H9 (cell line): ENCODE data around the gene CFDP1. TPM values are rescaled to one million over a fixed set of nuclear protein-coding genes. Genes with fewer than 3 reads are reported as not detected.
"Not testable (repeated sequence)": the region's sequence is repeated elsewhere in the genome, so short reads cannot be mapped to it uniquely, and the experiment has no call there.

Experiments used
- DNase-seq: peaks from one replicate; pipeline ENCODE4 v3.0.0-alpha.2; 2017
- H2AFZ ChIP-seq: one replicate; pipeline ENCODE4 v1.6.1; 2013; ENCODE audit warnings: mild to moderate bottlenecking, low read length, control low read depth, moderate library complexity
- H2AK5ac ChIP-seq: 2 replicates; pipeline ENCODE4 v1.6.1; 2013; ENCODE audit warnings: low read length, control low read depth, mixed read lengths; ENCODE audit not compliant: insufficient read length
- H2BK120ac ChIP-seq: one replicate; pipeline ENCODE4 v1.6.1; 2013; ENCODE audit warnings: low read depth, mild to moderate bottlenecking, low read length, control low read depth, inconsistent platforms; ENCODE audit not compliant: poor library complexity, severe bottlenecking
- H2BK12ac ChIP-seq: 2 replicates; pipeline ENCODE4 v1.6.1; 2013; ENCODE audit warnings: low read length, control low read depth, mixed read lengths, low read depth; ENCODE audit not compliant: insufficient read length
- H2BK15ac ChIP-seq: 2 replicates; pipeline ENCODE4 v1.6.1; 2013; ENCODE audit warnings: low read depth, low read length, control low read depth
- H2BK20ac ChIP-seq: one replicate; pipeline ENCODE4 v1.6.1; 2013; ENCODE audit warnings: low read depth, mild to moderate bottlenecking, low read length, control low read depth, inconsistent platforms; ENCODE audit not compliant: poor library complexity, severe bottlenecking
- H2BK5ac ChIP-seq: 2 replicates; pipeline ENCODE4 v1.6.1; 2013; ENCODE audit warnings: low read length, control low read depth, mixed read lengths; ENCODE audit not compliant: insufficient read length
- H3K14ac ChIP-seq: 2 replicates; pipeline ENCODE4 v1.6.1; 2013; ENCODE audit warnings: low read length, control low read depth; ENCODE audit not compliant: insufficient read depth
- H3K18ac ChIP-seq: 2 replicates; pipeline ENCODE4 v1.6.1; 2013; ENCODE audit warnings: low read depth, mild to moderate bottlenecking, mixed read lengths, low read length, control low read depth; ENCODE audit not compliant: insufficient read length
- H3K23ac ChIP-seq: 2 replicates; pipeline ENCODE4 v1.6.1; 2013; ENCODE audit warnings: low read length, control low read depth, mixed read lengths, low read depth; ENCODE audit not compliant: insufficient read length
- H3K23me2 ChIP-seq: 2 replicates; pipeline ENCODE4 v1.6.1; 2013; ENCODE audit warnings: low read depth, mild to moderate bottlenecking, mixed read lengths, low read length, control low read depth; ENCODE audit not compliant: insufficient read length, poor library complexity, severe bottlenecking
- H3K27ac ChIP-seq: 2 replicates; pipeline ENCODE4 v1.5.1; 2013; ENCODE audit warnings: low read length, control low read depth, mixed read lengths, low read depth; ENCODE audit not compliant: insufficient read length
- H3K27me3 ChIP-seq: 2 replicates; pipeline ENCODE4 v1.6.1; 2013; ENCODE audit warnings: low read length, control low read depth, inconsistent platforms; ENCODE audit not compliant: insufficient read depth
- H3K4ac ChIP-seq: 2 replicates; pipeline ENCODE4 v1.6.1; 2013; ENCODE audit warnings: low read depth, mild to moderate bottlenecking, control low read depth, inconsistent platforms, low read length, moderate library complexity
- H3K4me1 ChIP-seq: 2 replicates; pipeline ENCODE4 v1.6.1; 2013; ENCODE audit warnings: low read length, control low read depth, inconsistent platforms; ENCODE audit not compliant: insufficient read depth
- H3K4me2 ChIP-seq: 2 replicates; pipeline ENCODE4 v1.6.1; 2013; ENCODE audit warnings: low read length, control low read depth, mixed read lengths; ENCODE audit not compliant: insufficient read length, insufficient read depth
- H3K56ac ChIP-seq: 2 replicates; pipeline ENCODE4 v1.6.1; 2013; ENCODE audit warnings: low read depth, mild to moderate bottlenecking, mixed read lengths, low read length, control low read depth; ENCODE audit not compliant: insufficient read length
- H3K79me1 ChIP-seq: 2 replicates; pipeline ENCODE4 v1.6.1; 2013; ENCODE audit warnings: low read depth, mild to moderate bottlenecking, moderate library complexity, low read length, control low read depth, inconsistent platforms; ENCODE audit not compliant: insufficient read depth, poor library complexity, severe bottlenecking
- H3K79me2 ChIP-seq: 2 replicates; pipeline ENCODE4 v1.6.1; 2013; ENCODE audit warnings: low read length, control low read depth, inconsistent platforms; ENCODE audit not compliant: insufficient read depth
- H3K9ac ChIP-seq: 2 replicates; pipeline ENCODE4 v1.6.1; 2013; ENCODE audit warnings: low read length, control low read depth, mixed read lengths; ENCODE audit not compliant: insufficient read length; ENCODE audit errors: extremely low read depth
- H3K9me3 ChIP-seq: one replicate; pipeline ENCODE4 v1.6.1; 2013; ENCODE audit warnings: low read depth, low read length, inconsistent platforms; ENCODE audit not compliant: control insufficient read depth
- H3T11ph ChIP-seq: one replicate; pipeline ENCODE4 v1.6.1; 2013; ENCODE audit warnings: mild to moderate bottlenecking, low read length, control low read depth, inconsistent platforms
- H4K20me1 ChIP-seq: one replicate; pipeline ENCODE4 v1.6.1; 2013; ENCODE audit not compliant: control insufficient read depth, insufficient read length, insufficient read depth
- H4K5ac ChIP-seq: 2 replicates; pipeline ENCODE4 v1.6.1; 2013; ENCODE audit warnings: low read depth, mild to moderate bottlenecking, mixed read lengths, low read length, control low read depth; ENCODE audit not compliant: insufficient read length
- H4K8ac ChIP-seq: replicated peaks from 2 replicates; pipeline ENCODE4 v1.6.1; 2013; ENCODE audit warnings: low read length, control low read depth, mixed read lengths, low read depth; ENCODE audit not compliant: insufficient read length
- H4K91ac ChIP-seq: 2 replicates; pipeline ENCODE4 v1.6.1; 2013; ENCODE audit warnings: low read depth, mild to moderate bottlenecking, moderate library complexity, mixed read lengths, low read length, control low read depth; ENCODE audit not compliant: insufficient read length
- H3K27ac Mint-ChIP-seq, 3 experiments: 2 replicates in 2 of 3; 3 replicates in 1 of 3; pipeline ENCODE4 v1.8.0; 2020 to 2021; ENCODE audit warnings: mixed read lengths in 3 of 3, mild to moderate bottlenecking in 1 of 3, moderate library complexity in 1 of 3
- H3K27me3 Mint-ChIP-seq: 2 replicates; pipeline ENCODE4 v1.8.0; 2021; ENCODE audit warnings: low read depth, mild to moderate bottlenecking, moderate library complexity, mixed read lengths
- H3K36me3 Mint-ChIP-seq, 3 experiments: 2 replicates in 2 of 3; 3 replicates in 1 of 3; pipeline ENCODE4 v1.8.0; 2020 to 2021; ENCODE audit warnings: low read depth in 3 of 3, mixed read lengths in 3 of 3; ENCODE audit not compliant: insufficient read depth in 1 of 3
- H3K4me1 Mint-ChIP-seq, 2 experiments: 2 replicates each; pipeline ENCODE4 v1.8.0; 2020; ENCODE audit warnings: mixed read lengths in 2 of 2
- H3K4me3 Mint-ChIP-seq, 2 experiments: 2 replicates in 1 of 2; 3 replicates in 1 of 2; pipeline ENCODE4 v1.8.0; 2020 to 2021; ENCODE audit warnings: mild to moderate bottlenecking in 2 of 2, mixed read lengths in 2 of 2, moderate library complexity in 1 of 2
- H3K9me3 Mint-ChIP-seq, 2 experiments: 2 replicates in 1 of 2; 3 replicates in 1 of 2; pipeline ENCODE4 v1.8.0; 2020; ENCODE audit warnings: mild to moderate bottlenecking in 2 of 2, mixed read lengths in 2 of 2, moderate library complexity in 1 of 2
- WGBS: extraction: QIAGEN DNeasy Blood & Tissue Kit; methylation state at CpG from one replicate; pipeline ENCODE4 v1.1.7; 2013; ENCODE audit warnings: missing lambda C conversion rate, low lambda C conversion rate, mixed read lengths; ENCODE audit not compliant: insufficient read length; ENCODE audit errors: extremely low coverage; 5-methylcytosine and 5-hydroxymethylcytosine counted together
- total RNA-seq: library from RNA; stranded (reverse); gene quantifications from 2 replicates; pipeline ENCODE4 v1.2.1, GENCODE V29; 2021

Gene CFDP1
- total RNA-seq, 1 experiment from 2014 or later: 89.2 TPM

DNA sequence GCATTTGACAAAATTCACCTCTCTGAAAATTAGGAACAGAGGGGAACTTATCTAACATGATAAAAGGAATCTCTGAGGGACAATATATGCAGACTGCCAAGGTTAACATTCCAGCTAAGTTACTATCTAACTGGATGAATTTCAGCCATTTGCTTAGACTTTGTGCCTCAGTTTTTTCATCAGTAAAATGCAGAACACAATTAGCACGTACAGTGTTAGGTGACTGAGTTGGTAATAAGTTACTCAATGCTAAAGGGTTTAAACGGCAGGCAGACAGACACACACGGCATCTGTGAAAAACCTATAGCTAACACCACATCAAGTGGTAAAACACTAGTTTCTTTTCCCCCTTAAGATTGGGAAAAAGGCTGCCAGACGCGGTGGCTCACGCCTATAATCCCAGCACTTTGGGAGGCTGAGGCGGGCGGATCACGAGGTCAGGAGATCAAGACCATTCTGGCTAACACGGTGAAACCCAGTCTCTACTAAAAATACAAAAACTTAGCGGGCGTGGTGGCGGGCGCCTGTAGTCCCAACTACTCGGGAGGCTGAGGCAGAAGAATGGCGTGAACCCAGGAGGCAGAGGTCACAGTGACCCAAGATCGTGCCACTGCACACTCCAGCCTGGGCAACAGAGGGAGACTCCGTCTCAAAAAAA is 9.1 kb downstream of the CFDP1 start:
- not testable (repeated sequence) for H4K5ac ChIP-seq, H3K23me2 ChIP-seq, H3K9ac ChIP-seq, H3K79me1 ChIP-seq, H3K9me3 Mint-ChIP-seq, H2BK120ac ChIP-seq, H3K14ac ChIP-seq, H4K91ac ChIP-seq, H2BK12ac ChIP-seq, H2BK15ac ChIP-seq, H4K8ac ChIP-seq, H3K27ac ChIP-seq, H3K23ac ChIP-seq, H3K18ac ChIP-seq, DNase-seq, H2AK5ac ChIP-seq, H2BK20ac ChIP-seq, H3K4me2 ChIP-seq, H2AFZ ChIP-seq, H3K56ac ChIP-seq, H4K20me1 ChIP-seq, H3K4me1 ChIP-seq, H3K27me3 ChIP-seq, H3K4ac ChIP-seq, H2BK5ac ChIP-seq, H3K27me3 Mint-ChIP-seq, H3T11ph ChIP-seq, H3K9me3 ChIP-seq
- whole genome bisulfite sequencing: no CpG with 5 or more reads among the region's 18 CpGs
- Mint-ChIP-seq H3K36me3 (peaks cover 7 to 14% (median 13%) of the 10 kb centered on the region in 3 experiments; a peak in 5 of 7 replicates), H3K4me1 (peaks cover 32% of the 10 kb centered on the region in 2 experiments), H3K27ac (peak overlapping the region in 2 of 3 experiments; percentile 60 to 61; a peak in 2 of 7 replicates), H3K4me3 (peak overlapping the region in 1 of 2 experiments; percentile 44; a peak in 1 of 5 replicates)
- H3K79me2 ChIP-seq: peaks cover 19% of the 10 kb centered on the region; the same call in 1 of the 2 replicates
